Measurements from ENCODE around the gene LDLRAP1.

- TF ChIP-seq EZH2phosphoT487 (IDR thresholded peaks at IDR 0.05; ENCODE audit: insufficient read depth, low read depth) (no peak), EZH2 (IDR thresholded peaks at IDR 0.05; ENCODE audit: insufficient read depth, poor library complexity, severe bottlenecking) (no peak)
These were observed 19.5 kb downstream of the LDLRAP1 start for GRCh38 chr1:25562928-25563283.

Data from GM23248 (cell line).